IMR-90 (cell line): ENCODE results near the gene TRIM47. TPM values are rescaled to one million over a fixed set of nuclear protein-coding genes. Genes with fewer than 3 reads are reported as not detected.
A peak's percentile ranks its signal among the peaks of the same experiment; 100 is the strongest.
"Not testable (repeated sequence)": the region's sequence is repeated elsewhere in the genome, so short reads cannot be mapped to it uniquely, and the experiment has no call there.

ENCODE experiments used
- ATAC-seq: fragments of 200-7000 bp; cut with Tn5 transposase; 2 replicates; pipeline ENCODE4 v1.9.1; 2020; ENCODE audit warnings: low read depth, mild to moderate bottlenecking, moderate library complexity
- BruUV-seq: library from RNA; stranded (reverse); fragments of 400-500 nt; replicated peaks from 2 replicates; lab custom pipeline; 2021; lab: Mats Ljungman, UMichigan
- CTCF ChIA-PET: fragments of 300-600 bp; formaldehyde crosslinking; extraction: SDS; loops from one replicate; lab custom pipeline; 2021; ENCODE audit warnings: antibody characterized with exemption; lab: Yijun Ruan, JAX
- POLR2A ChIA-PET: fragments of 300-600 bp; sonication (Branson Sonifier 250); formaldehyde crosslinking; loops from one replicate; lab custom pipeline; 2022; ENCODE audit warnings: antibody characterized with exemption; ENCODE audit not compliant: unreplicated experiment; lab: Charles Lee
- DNase-seq: peaks from one replicate; pipeline ENCODE4 v3.0.0; 2013
- H2AFZ ChIP-seq: replicated peaks from 2 replicates; pipeline ENCODE3; 2013; ENCODE audit warnings: low read length, mild to moderate bottlenecking; ENCODE audit not compliant: poor library complexity
- H2AK5ac ChIP-seq: 2 replicates; pipeline ENCODE4 v1.6.1; 2013; ENCODE audit warnings: low read depth, low read length, inconsistent platforms
- H2AK9ac ChIP-seq: replicated peaks from 2 replicates; pipeline ENCODE3; 2013; ENCODE audit warnings: mild to moderate bottlenecking, low read depth, low read length, moderate library complexity; ENCODE audit not compliant: poor library complexity
- H2BK120ac ChIP-seq: 2 replicates; pipeline ENCODE4 v1.6.1; 2013; ENCODE audit warnings: low read depth, low read length, inconsistent platforms
- H2BK15ac ChIP-seq: 3 replicates; pipeline ENCODE4 v1.6.1; 2013; ENCODE audit warnings: low read depth, low read length, inconsistent platforms
- H2BK20ac ChIP-seq: 2 replicates; pipeline ENCODE4 v1.6.1; 2013; ENCODE audit warnings: low read depth, mild to moderate bottlenecking, inconsistent platforms, low read length, moderate library complexity
- H2BK5ac ChIP-seq: 2 replicates; pipeline ENCODE4 v1.6.1; 2013; ENCODE audit warnings: mild to moderate bottlenecking, low read depth, low read length, inconsistent platforms; ENCODE audit not compliant: poor library complexity, severe bottlenecking
- H3K14ac ChIP-seq: replicated peaks from 2 replicates; pipeline ENCODE4 v1.6.1; 2013; ENCODE audit warnings: low read depth, low read length, inconsistent platforms
- H3K18ac ChIP-seq: 2 replicates; pipeline ENCODE4 v1.6.1; 2013; ENCODE audit warnings: low read depth, low read length, control low read depth
- H3K23ac ChIP-seq: 2 replicates; pipeline ENCODE4 v1.6.1; 2013; ENCODE audit warnings: low read depth, low read length, inconsistent platforms
- H3K27ac ChIP-seq: 2 replicates; pipeline ENCODE4 v1.5.1; 2013; ENCODE audit warnings: mild to moderate bottlenecking, control low read depth, low read length; ENCODE audit not compliant: insufficient read depth
- H3K27me3 ChIP-seq: 2 replicates; pipeline ENCODE4 v1.6.1; 2013; ENCODE audit warnings: low read length; ENCODE audit not compliant: control insufficient read depth, insufficient read depth
- H3K36me3 ChIP-seq: 2 replicates; pipeline ENCODE4 v1.6.1; 2013; ENCODE audit warnings: low read length, mixed read lengths; ENCODE audit not compliant: control insufficient read depth, insufficient read depth
- H3K4ac ChIP-seq: 2 replicates; pipeline ENCODE4 v1.6.1; 2013; ENCODE audit warnings: low read depth, low read length, inconsistent platforms
- H3K4me1 ChIP-seq: 2 replicates; pipeline ENCODE4 v1.6.1; 2013; ENCODE audit warnings: low read length, mixed read lengths; ENCODE audit not compliant: control insufficient read depth, insufficient read depth
- H3K4me2 ChIP-seq: 2 replicates; pipeline ENCODE4 v1.6.1; 2013; ENCODE audit warnings: low read depth, mild to moderate bottlenecking, control low read depth, low read length, moderate library complexity
- H3K4me3 ChIP-seq: 2 replicates; pipeline ENCODE4 v1.5.1; 2013; ENCODE audit warnings: low read depth, mild to moderate bottlenecking, control low read depth, low read length, moderate library complexity; ENCODE audit not compliant: insufficient read depth
- H3K56ac ChIP-seq: 2 replicates; pipeline ENCODE4 v1.6.1; 2013; ENCODE audit warnings: low read length, inconsistent platforms; ENCODE audit not compliant: insufficient read depth; ENCODE audit errors: extremely low read depth
- H3K79me1 ChIP-seq, 2 experiments: 2 replicates each; pipeline ENCODE4 v1.6.1; 2013; ENCODE audit warnings: low read length in 2 of 2, inconsistent platforms in 1 of 2, low read depth in 1 of 2
- H3K9ac ChIP-seq: 2 replicates; pipeline ENCODE4 v1.6.1; 2013; ENCODE audit warnings: low read depth, low read length, control low read depth
- H3K9me1 ChIP-seq: 2 replicates; pipeline ENCODE4 v1.6.1; 2013; ENCODE audit warnings: low read length, inconsistent platforms; ENCODE audit not compliant: insufficient read depth
- H3K9me3 ChIP-seq: 2 replicates; pipeline ENCODE4 v1.6.1; 2013; ENCODE audit warnings: low read length; ENCODE audit not compliant: control insufficient read depth, insufficient read depth
- H4K20me1 ChIP-seq: 2 replicates; pipeline ENCODE4 v1.6.1; 2013; ENCODE audit warnings: low read length, inconsistent platforms; ENCODE audit not compliant: insufficient read depth
- H4K5ac ChIP-seq: 2 replicates; pipeline ENCODE4 v1.6.1; 2013; ENCODE audit warnings: mild to moderate bottlenecking, low read depth, low read length, control low read depth
- H4K8ac ChIP-seq, 2 experiments: 2 replicates each; pipeline ENCODE4 v1.6.1; 2013; ENCODE audit warnings: low read depth in 2 of 2, low read length in 2 of 2, control low read depth in 1 of 2, inconsistent platforms in 1 of 2
- H4K91ac ChIP-seq: 2 replicates; pipeline ENCODE4 v1.6.1; 2013; ENCODE audit warnings: low read depth, low read length, inconsistent platforms; ENCODE audit not compliant: insufficient read depth
- WGBS, 2 experiments: methylation state at CpG; one replicate each; pipeline versions ENCODE4 v1.1.5 to v1.1.7; 2013; ENCODE audit warnings: missing lambda C conversion rate in 2 of 2; ENCODE audit not compliant: insufficient read length in 1 of 2; ENCODE audit errors: extremely low coverage in 2 of 2; 5-methylcytosine and 5-hydroxymethylcytosine counted together
- dilution Hi-C: fragments of 300-500 bp; cut with HindIII; formaldehyde crosslinking; loops from one replicate; pipeline ENCODE4 v1.14.3; 2018; ENCODE audit warnings: low sequenced_read_pairs; ENCODE audit not compliant: unreplicated experiment
- in situ Hi-C: fragments of 300-500 bp; cut with MboI; formaldehyde crosslinking; loops from 3 replicates; pipeline ENCODE4 v1.14.3; 2019; ENCODE audit warnings: low sequenced_read_pairs, inconsistent platforms, mixed read lengths
- intact Hi-C: fragments of 100-400 bp; cut with micrococcal nuclease; formaldehyde crosslinking; loops from 2 replicates; pipeline ENCODE4 v1.10.0; 2022
- polyA plus RNA-seq, 3 experiments: library from polyadenylated mRNA; depleted of rRNA; stranded (reverse); fragments of >200 nt; gene quantifications; 2 replicates each; pipeline ENCODE4 v1.2.3, GENCODE V29; 2012; ENCODE audit warnings: low replicate concordance in 1 of 3
- total RNA-seq: library from RNA; depleted of rRNA; stranded (reverse); fragments of >200 nt; gene quantifications from 2 replicates; pipeline ENCODE4 v1.2.3, GENCODE V29; 2012

TRIM47 gene
- total and polyA plus RNA-seq, 2 of the 4 experiments (the other 2 are of a cell fraction) = 1.4 to 7.5 TPM

- H2AFZ ChIP-seq, dilution Hi-C loops, H3K27ac ChIP-seq, CTCF ChIA-PET, H2BK5ac ChIP-seq, DNase-seq, H2BK15ac ChIP-seq, in situ Hi-C loops, BruUV-seq, ATAC-seq, H3K27me3 ChIP-seq, H3K56ac ChIP-seq, H3K9ac ChIP-seq, H4K5ac ChIP-seq, H3K18ac ChIP-seq, intact Hi-C loops, H4K20me1 ChIP-seq, H2AK9ac ChIP-seq, H3K36me3 ChIP-seq, H3K9me3 ChIP-seq, H3K4me3 ChIP-seq, H3K79me1 ChIP-seq, H3K4me2 ChIP-seq: not testable (repeated sequence)
- peaks cover 13% of the 10 kb centered on the region; the same call in 1 of the 2 replicates for H3K9me1 ChIP-seq
- peak overlapping the region; percentile 64; the same call in 1 of the 2 replicates for H3K14ac ChIP-seq
- H4K8ac ChIP-seq = peak overlapping the region in 1 of 2 experiments; percentile 13; a peak in 1 of 4 replicates
- peak overlapping the region; percentile 34; the same call in 1 of the 2 replicates for H2BK20ac ChIP-seq
- H3K23ac ChIP-seq = 0 out of 2 replicates have a peak overlapping the region, but pooled peaks have one; percentile 15
- H4K91ac ChIP-seq = 0 out of 2 replicates have a peak overlapping the region, but pooled peaks have one; percentile 1
- peak overlapping the region; percentile 2; the same call in 1 of the 2 replicates for H2BK120ac ChIP-seq
- POLR2A ChIA-PET = interaction anchor here (1.0 kb wide), 1 partner anchor 89 kb away, joined by 13 read pairs; no protein-coding TSS in a partner anchor
- H3K4ac ChIP-seq = peak overlapping the region; percentile 78
- WGBS, 2 experiments = 54% methylated on average over 5 of the region's 17 CpGs; no CpG with 5 or more reads in 1 of the 2 experiments
- peak overlapping the region; percentile 20; the same call in 1 of the 2 replicates for H2AK5ac ChIP-seq
- H3K4me1 ChIP-seq = peaks cover 20% of the 10 kb centered on the region
Measured at GRCh38 chr17:75865404-75866188, 12.8 kb downstream of the TRIM47 start.

- H3K27me3 ChIP-seq, H3K9ac ChIP-seq, H3K79me1 ChIP-seq, dilution Hi-C loops, BruUV-seq, DNase-seq, H4K20me1 ChIP-seq, H3K18ac ChIP-seq, H3K4me2 ChIP-seq, H2BK5ac ChIP-seq, H3K9me3 ChIP-seq, H4K91ac ChIP-seq, H2BK15ac ChIP-seq, intact Hi-C loops, ATAC-seq, in situ Hi-C loops, H4K5ac ChIP-seq, H3K56ac ChIP-seq, H3K4me3 ChIP-seq, H3K36me3 ChIP-seq: not testable (repeated sequence)
- Histone ChIP-seq H3K9me1 (0 out of 2 replicates have a peak, but pooled peaks cover 12% of the 10 kb centered on the region), H3K14ac (peak overlapping the region; percentile 64; the same call in 1 of the 2 replicates), H3K27ac (peak overlapping the region; percentile 39; the same call in 1 of the 2 replicates), H2AFZ (peak overlapping the region; percentile 14), H2BK120ac (peak overlapping the region; percentile 33; the same call in 1 of the 2 replicates), H4K8ac (peak overlapping the region in 1 of 2 experiments; percentile 17; a peak in 2 of 4 replicates), H2BK20ac (peak overlapping the region; percentile 47; the same call in 1 of the 2 replicates), H3K4me1 (peaks cover 16% of the 10 kb centered on the region), H3K23ac (0 out of 2 replicates have a peak overlapping the region, but pooled peaks have one; percentile 15), H2AK5ac (peak overlapping the region; percentile 36), H2AK9ac (peak overlapping the region; percentile 2), H3K4ac (peak overlapping the region; percentile 78)
- CTCF ChIA-PET = interaction anchor here (0.6 kb wide), 1 partner anchor 61 kb away, joined by 5 read pairs; no protein-coding TSS in a partner anchor
- POLR2A ChIA-PET = interaction anchor here (0.6 to 1.0 kb wide), 3 partner anchors 10 to 88 kb away, joined by 3 to 13 read pairs (median 3); partner anchors contain the start of gene WBP2
- WGBS, 2 experiments = 100% methylated on average over 2 of the region's 4 CpGs; no CpG with 5 or more reads in 1 of the 2 experiments
Measured at GRCh38 chr17:75864887-75865286, 13.5 kb downstream of the TRIM47 start.
